ENCODE results near the gene HSDL2.

DNA sequence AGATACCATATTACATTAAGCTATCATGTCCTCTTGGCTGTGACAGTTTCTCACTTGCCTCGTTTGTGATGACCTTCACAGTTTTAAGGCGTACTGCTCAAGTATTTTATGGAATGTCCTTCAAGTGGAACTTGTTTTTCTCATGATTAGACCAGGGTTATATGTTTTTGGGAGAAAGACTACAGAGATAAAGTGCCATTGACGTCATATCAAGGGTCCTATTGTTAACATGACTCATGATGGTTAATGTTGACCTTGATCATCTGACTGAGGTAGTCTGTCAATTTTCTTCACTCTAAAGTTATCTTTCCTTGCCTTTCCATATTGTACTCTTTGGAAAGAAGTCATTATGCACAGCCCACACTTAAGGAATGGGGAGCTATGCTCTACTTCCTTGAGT lies 28.7 kb upstream of the HSDL2 start:
- TF ChIP-seq, protein P1, sequence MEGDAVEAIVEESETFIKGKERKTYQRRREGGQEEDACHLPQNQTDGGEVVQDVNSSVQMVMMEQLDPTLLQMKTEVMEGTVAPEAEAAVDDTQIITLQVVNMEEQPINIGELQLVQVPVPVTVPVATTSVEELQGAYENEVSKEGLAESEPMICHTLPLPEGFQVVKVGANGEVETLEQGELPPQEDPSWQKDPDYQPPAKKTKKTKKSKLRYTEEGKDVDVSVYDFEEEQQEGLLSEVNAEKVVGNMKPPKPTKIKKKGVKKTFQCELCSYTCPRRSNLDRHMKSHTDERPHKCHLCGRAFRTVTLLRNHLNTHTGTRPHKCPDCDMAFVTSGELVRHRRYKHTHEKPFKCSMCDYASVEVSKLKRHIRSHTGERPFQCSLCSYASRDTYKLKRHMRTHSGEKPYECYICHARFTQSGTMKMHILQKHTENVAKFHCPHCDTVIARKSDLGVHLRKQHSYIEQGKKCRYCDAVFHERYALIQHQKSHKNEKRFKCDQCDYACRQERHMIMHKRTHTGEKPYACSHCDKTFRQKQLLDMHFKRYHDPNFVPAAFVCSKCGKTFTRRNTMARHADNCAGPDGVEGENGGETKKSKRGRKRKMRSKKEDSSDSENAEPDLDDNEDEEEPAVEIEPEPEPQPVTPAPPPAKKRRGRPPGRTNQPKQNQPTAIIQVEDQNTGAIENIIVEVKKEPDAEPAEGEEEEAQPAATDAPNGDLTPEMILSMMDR (conservative IDR thresholded peaks at IDR 0.05), result no peak
- no peak for TF ChIP-seq EZH2 (IDR thresholded peaks at IDR 0.05; ENCODE audit: low read depth)

Measured in PC-9 (cell line).